ENCODE results near the gene SERPINE3. TPM values are rescaled to one million over a fixed set of nuclear protein-coding genes. Genes with fewer than 3 reads are reported as not detected.

Gene SERPINE3
- total RNA-seq, 2 experiments from 2014 or later: not detected

- BruUV-seq (replicated peaks): no TSS peak
- no peaks in the 10 kb centered on the region for H3K4me1 ChIP-seq (ENCODE audit: insufficient read depth, low read length, poor library complexity, severe bottlenecking)
- H3K36me3 ChIP-seq (ENCODE audit: insufficient read depth, low read length): peaks cover 83% of the 10 kb centered on the region
- H3K79me2 ChIP-seq (ENCODE audit: insufficient read depth, low read depth, low read length): no peaks in the 10 kb centered on the region
- no peak overlapping the region for H3K4me2 ChIP-seq (ENCODE audit: low read length)
- no peak overlapping the region for H2AFZ ChIP-seq (ENCODE audit: low read length)
- H3K4me3 ChIP-seq (ENCODE audit: low read depth, low read length, poor library complexity, severe bottlenecking): no peak overlapping the region
- TF ChIP-seq EZH2phosphoT487 (IDR thresholded peaks at IDR 0.05; ENCODE audit: borderline replicate concordance, low read depth, low read length): no peak
- TF ChIP-seq CTCF (conservative IDR thresholded peaks at IDR 0.05; ENCODE audit: low read length): no peak
- intact Hi-C loops (cut with micrococcal nuclease; ENCODE audit: unreplicated experiment): no loop called here
- DNase-seq (ENCODE audit: low spot score): no peak
- H4K20me1 ChIP-seq (ENCODE audit: insufficient read depth, low read length): peaks cover 4% of the 10 kb centered on the region; the same call in 1 of the 2 replicates
- H3K9me2 ChIP-seq (ENCODE audit: insufficient read depth, low read length): no peaks in the 10 kb centered on the region
- ChIA-PET POLR2A (interaction anchor here (0.7 to 1.1 kb wide), 4 partner anchors 12 to 73 kb away, joined by 3 to 5 read pairs (median 3); partner anchors contain the start of gene INTS6), CTCF (ENCODE audit: unreplicated experiment) (no interaction called here)
- no peak overlapping the region for H3K27ac ChIP-seq (ENCODE audit: low read depth, low read length, poor library complexity, severe bottlenecking)
- H3K9me3 ChIP-seq (ENCODE audit: low read length): no peaks in the 10 kb centered on the region
Observed at GRCh38 chr13:51380269-51380668, 40.8 kb downstream of the SERPINE3 start.

- Histone ChIP-seq H3K4me2 (ENCODE audit: low read length) (no peak overlapping the region), H3K9me3 (ENCODE audit: low read length) (no peaks in the 10 kb centered on the region), H3K27ac (ENCODE audit: low read depth, low read length, poor library complexity, severe bottlenecking) (no peak overlapping the region), H3K4me3 (ENCODE audit: low read depth, low read length, poor library complexity, severe bottlenecking) (no peak overlapping the region), H3K79me2 (ENCODE audit: insufficient read depth, low read depth, low read length) (no peaks in the 10 kb centered on the region; the same call in 1 of the 2 replicates), H3K36me3 (ENCODE audit: insufficient read depth, low read length) (peaks cover 54% of the 10 kb centered on the region), H2AFZ (ENCODE audit: low read length) (no peak overlapping the region), H4K20me1 (ENCODE audit: insufficient read depth, low read length) (peaks cover 4% of the 10 kb centered on the region; the same call in 1 of the 2 replicates), H3K4me1 (ENCODE audit: insufficient read depth, low read length, poor library complexity, severe bottlenecking) (no peaks in the 10 kb centered on the region), H3K9me2 (ENCODE audit: insufficient read depth, low read length) (no peaks in the 10 kb centered on the region)
- intact Hi-C loops (cut with micrococcal nuclease; ENCODE audit: unreplicated experiment): no loop called here
- TF ChIP-seq EZH2phosphoT487 (IDR thresholded peaks at IDR 0.05; ENCODE audit: borderline replicate concordance, low read depth, low read length): no peak
- no peak for TF ChIP-seq CTCF (conservative IDR thresholded peaks at IDR 0.05; ENCODE audit: low read length)
- CTCF ChIA-PET (ENCODE audit: unreplicated experiment): no interaction called here
- no TSS peak for BruUV-seq (replicated peaks)
- POLR2A ChIA-PET: interaction anchor here (2.0 kb wide), 1 partner anchor 10 kb away, joined by 6 read pairs; no protein-coding TSS in a partner anchor
- no peak for DNase-seq (ENCODE audit: low spot score)
Observed at GRCh38 chr13:51385114-51385513, 45.6 kb downstream of the SERPINE3 start.

- Histone ChIP-seq H3K36me3 (ENCODE audit: insufficient read depth, low read length) (peaks cover 26% of the 10 kb centered on the region), H3K79me2 (ENCODE audit: insufficient read depth, low read depth, low read length) (peaks cover 31% of the 10 kb centered on the region; the same call in 1 of the 2 replicates), H3K4me1 (ENCODE audit: insufficient read depth, low read length, poor library complexity, severe bottlenecking) (peaks cover 16% of the 10 kb centered on the region), H3K4me2 (ENCODE audit: low read length) (no peak overlapping the region), H3K9me2 (ENCODE audit: insufficient read depth, low read length) (0 out of 2 replicates have a peak, but pooled peaks cover 4% of the 10 kb centered on the region), H3K27ac (ENCODE audit: low read depth, low read length, poor library complexity, severe bottlenecking) (no peak overlapping the region), H3K4me3 (ENCODE audit: low read depth, low read length, poor library complexity, severe bottlenecking) (no peak overlapping the region), H3K9me3 (ENCODE audit: low read length) (peaks cover 6% of the 10 kb centered on the region; the same call in 1 of the 2 replicates), H2AFZ (ENCODE audit: low read length) (no peak overlapping the region), H4K20me1 (ENCODE audit: insufficient read depth, low read length) (no peaks in the 10 kb centered on the region)
- POLR2A ChIA-PET: interaction anchor here (0.7 to 2.8 kb wide), 5 partner anchors 9 to 54 kb away, joined by 3 to 14 read pairs (median 5); no protein-coding TSS in a partner anchor
- BruUV-seq (replicated peaks): no TSS peak
- TF ChIP-seq CTCF (conservative IDR thresholded peaks at IDR 0.05; ENCODE audit: low read length): no peak
- TF ChIP-seq EZH2phosphoT487 (IDR thresholded peaks at IDR 0.05; ENCODE audit: borderline replicate concordance, low read depth, low read length): no peak
- intact Hi-C loops (cut with micrococcal nuclease; ENCODE audit: unreplicated experiment): no loop called here
- no peak for DNase-seq (ENCODE audit: low spot score)
- CTCF ChIA-PET (ENCODE audit: unreplicated experiment): no interaction called here
Observed at GRCh38 chr13:51394724-51395123, 55.2 kb downstream of the SERPINE3 start.
